GM18858 (cell line): ENCODE results near the gene THG1L.

Source experiments
- ATAC-seq: cut with Tn5 transposase; IDR thresholded peaks from one replicate; pipeline ENCODE4 v1.9.1; 2021; ENCODE audit not compliant: unreplicated experiment

Gene THG1L

DNA sequence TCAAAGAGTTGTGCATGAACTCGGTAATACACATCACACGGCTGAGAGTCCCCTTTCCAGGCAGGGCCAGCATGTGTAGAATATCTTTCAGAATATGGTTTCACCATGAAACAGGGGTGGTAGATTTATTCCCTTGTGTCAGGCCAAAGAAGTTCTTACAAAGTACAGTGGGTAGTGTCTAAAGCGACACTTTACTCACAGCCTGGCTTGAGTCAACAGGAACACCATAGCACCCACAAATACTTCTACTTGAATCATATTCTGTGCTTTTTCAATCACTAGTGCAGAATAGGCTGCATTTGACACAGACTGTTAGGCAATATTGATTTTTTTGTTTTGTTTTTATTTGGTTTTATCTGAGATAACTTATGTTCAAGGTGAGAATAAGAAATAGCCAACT, 24.9 kb downstream of the THG1L start:
- no peak for ATAC-seq

DNA sequence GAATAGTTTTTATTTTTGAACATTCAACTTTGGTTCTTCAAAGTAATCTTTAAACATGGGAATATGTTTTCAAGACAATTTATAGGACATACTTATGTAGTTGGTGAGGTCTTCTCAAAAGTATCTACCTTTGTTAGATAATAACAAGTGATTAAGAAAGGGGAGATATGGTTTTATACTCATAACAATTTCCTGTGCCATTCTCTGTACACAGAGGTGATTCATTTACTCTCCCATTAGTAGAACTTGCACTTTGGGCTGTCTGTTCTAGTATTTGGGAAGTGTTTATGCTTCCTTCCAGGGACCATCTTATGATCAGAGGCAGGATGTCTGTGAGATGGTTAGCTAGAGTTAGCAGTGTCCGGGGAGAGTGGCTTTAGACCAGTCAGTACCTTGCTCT, 27.5 kb downstream of the THG1L start:
- no peak for ATAC-seq

- ATAC-seq = no peak
Observed at GRCh38 chr5:157761690-157762621, 30.7 kb downstream of the THG1L start.

- ATAC-seq = no peak
Observed at GRCh38 chr5:157764531-157764930, 33.3 kb downstream of the THG1L start.

DNA sequence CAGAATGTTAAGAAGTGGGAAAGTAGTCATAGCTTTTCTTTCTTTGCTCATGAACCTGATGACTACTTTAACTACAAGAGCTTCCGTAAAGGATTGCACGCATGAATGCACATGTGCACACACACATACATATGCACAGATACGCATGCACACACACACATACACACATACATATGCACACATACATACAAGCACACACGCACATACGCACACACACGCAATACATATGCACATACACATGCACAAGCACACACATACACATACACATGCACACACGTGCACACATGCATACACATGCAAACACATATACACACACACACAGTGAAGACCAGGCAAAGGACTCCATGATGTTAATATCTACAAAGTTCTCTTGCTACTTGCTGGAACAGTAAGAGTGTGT, 35.2 kb downstream of the THG1L start:
- ATAC-seq = no peak

- ATAC-seq = no peak
Observed at GRCh38 chr5:157766902-157767301, 35.7 kb downstream of the THG1L start.

- no peak for ATAC-seq
Observed at GRCh38 chr5:157767689-157768088, 36.5 kb downstream of the THG1L start.

- no peak for ATAC-seq
Observed at GRCh38 chr5:157770665-157771064, 39.4 kb downstream of the THG1L start.

DNA sequence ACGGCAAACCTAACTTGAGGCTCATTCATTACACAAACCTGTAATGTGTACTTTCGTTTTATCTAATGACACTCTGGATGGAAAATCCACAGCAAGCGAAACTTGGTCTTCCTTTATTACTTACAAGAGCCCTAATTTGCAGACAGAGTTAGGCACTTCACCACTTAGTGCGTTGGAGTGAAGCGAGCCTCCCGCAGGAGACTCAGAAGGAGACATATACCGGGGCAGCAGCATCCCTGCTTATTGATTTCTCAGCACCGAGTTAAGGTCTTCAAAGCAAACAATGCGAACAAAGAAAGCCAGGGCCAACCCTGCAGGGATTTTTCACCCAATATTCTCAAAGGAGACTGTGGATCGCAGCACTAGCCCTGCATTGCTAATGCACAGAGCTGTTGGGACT, 40.9 kb downstream of the THG1L start:
- ATAC-seq = no peak

DNA sequence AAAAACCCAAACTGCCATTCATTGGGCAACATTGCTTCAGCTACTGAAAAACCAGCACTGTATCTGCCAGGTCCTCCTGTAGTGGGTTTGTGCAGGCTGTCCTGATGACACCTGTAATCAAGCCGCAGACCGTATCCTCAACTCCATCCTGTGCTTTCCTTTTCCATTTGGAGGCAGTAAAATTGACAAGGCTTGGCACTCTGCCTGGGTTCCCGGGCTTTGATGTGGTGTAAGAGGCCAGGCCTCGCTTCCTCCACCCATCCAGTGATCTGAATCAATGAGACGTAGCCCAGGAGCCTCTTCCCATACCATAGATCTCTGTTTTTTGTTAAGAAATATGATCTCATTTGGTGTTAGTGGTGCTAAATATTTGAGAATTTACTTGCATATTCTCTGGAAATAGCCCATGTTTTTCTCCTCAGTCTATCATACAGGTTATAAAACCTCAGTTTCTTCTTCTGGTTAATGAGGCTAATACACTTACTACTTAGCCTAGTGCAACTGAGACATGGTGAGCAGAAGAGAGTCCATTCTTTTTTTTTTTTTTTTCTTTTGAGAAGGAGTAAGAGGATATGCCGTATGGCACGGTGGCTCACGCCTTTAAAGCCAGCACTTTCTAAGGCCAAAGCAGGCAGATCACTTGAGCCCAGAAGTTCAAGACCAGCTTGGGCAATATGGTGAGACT, 47.0 kb downstream of the THG1L start:
- ATAC-seq = no peak

DNA sequence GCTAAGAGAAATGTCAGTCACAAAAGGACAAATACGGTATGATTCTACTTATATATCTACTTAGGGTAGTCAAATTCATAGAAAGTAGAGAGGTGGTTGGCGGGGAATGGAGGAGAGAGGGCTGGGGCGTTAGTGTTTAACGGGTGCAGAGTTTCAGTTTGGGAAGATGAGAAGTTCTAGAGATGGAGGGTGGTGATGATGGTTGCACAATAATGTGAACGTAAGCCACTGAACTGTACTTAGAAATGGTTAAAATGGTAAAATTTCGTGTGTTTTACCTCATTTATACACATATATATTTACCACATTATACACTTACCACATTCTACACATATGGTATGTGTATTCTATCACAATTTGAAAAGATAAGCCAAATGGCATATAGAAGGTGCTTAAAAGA, 48.0 kb downstream of the THG1L start:
- ATAC-seq = no peak

DNA sequence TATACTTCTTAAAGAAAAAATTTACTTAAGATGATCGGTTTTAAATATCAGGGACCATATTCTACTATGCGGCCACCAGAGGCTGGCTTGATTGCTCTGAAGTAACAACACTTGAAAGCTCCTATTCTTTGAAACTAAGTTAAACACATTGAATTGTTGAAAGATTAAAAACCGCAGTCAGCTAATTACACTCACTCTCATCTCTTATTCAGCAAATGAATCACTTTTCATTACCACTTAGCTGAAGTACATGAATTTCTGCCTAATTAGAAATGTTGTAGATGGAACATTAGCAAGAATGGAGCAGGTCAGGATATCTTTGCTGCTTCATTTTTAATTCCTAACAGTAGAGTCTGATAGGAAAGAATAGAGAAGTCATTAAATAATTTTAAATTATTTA, 54.6 kb downstream of the THG1L start:
- no peak for ATAC-seq
